Peyer's patch (tissue), 4 donors: ENCODE results near the gene DHTKD1.

Experiments used
- POLR2A ChIP-seq, 2 donors: fragments of 450-650 bp; IDR thresholded peaks; one replicate each; pipeline ENCODE4 v1.5.1; 2017; ENCODE audit warnings: antibody characterized with exemption in 2 of 2, mild to moderate bottlenecking in 2 of 2, moderate library complexity in 2 of 2
- TF ChIP-seq, protein P1 (sequence below), 6 experiments: fragments of 450-650 bp in 4 of 6; fragments of 200-600 bp in 2 of 6; sonication (generic) in 1 of 6; IDR thresholded peaks; one replicate each; pipeline ENCODE4 v1.5.1; 2017 to 2019; ENCODE audit warnings: antibody characterized with exemption in 6 of 6, mild to moderate bottlenecking in 3 of 6, moderate library complexity in 1 of 6

DNA sequence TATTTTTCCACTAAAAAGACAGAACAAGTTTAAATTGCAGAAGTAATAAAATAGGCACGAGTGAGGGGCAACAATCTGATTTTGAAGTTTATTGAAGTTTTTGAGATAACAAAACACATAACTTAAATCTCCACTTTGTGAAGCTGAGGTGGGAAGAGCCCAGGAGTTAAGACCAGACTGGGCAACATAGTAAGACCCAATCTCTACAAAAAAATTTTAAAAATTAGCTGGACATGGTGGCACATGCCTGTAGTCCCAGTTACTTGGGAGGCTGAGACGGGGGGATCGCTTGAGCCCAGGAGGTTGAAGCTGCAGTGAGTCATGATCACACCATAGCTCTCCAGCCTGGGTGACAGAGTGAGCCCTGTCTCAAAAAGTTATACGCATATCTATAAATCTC, 37.4 kb upstream of the DHTKD1 start:
- no peak for TF ChIP-seq POLR2A (IDR thresholded peaks at IDR 0.05)
- TF ChIP-seq, protein P1, sequence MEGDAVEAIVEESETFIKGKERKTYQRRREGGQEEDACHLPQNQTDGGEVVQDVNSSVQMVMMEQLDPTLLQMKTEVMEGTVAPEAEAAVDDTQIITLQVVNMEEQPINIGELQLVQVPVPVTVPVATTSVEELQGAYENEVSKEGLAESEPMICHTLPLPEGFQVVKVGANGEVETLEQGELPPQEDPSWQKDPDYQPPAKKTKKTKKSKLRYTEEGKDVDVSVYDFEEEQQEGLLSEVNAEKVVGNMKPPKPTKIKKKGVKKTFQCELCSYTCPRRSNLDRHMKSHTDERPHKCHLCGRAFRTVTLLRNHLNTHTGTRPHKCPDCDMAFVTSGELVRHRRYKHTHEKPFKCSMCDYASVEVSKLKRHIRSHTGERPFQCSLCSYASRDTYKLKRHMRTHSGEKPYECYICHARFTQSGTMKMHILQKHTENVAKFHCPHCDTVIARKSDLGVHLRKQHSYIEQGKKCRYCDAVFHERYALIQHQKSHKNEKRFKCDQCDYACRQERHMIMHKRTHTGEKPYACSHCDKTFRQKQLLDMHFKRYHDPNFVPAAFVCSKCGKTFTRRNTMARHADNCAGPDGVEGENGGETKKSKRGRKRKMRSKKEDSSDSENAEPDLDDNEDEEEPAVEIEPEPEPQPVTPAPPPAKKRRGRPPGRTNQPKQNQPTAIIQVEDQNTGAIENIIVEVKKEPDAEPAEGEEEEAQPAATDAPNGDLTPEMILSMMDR (IDR thresholded peaks at IDR 0.05), result no peak
